ENCODE results near the gene KIF2A.

The KIF2A gene

GRCh38 chr5:62413711-62414110, 107.7 kb downstream of the KIF2A start (continued):
- no peak for TF ChIP-seq ZNF404 (tag by site-specific recombination; IDR thresholded peaks at IDR 0.05)
- TF ChIP-seq ZNF521 (tag by site-specific recombination; IDR thresholded peaks at IDR 0.05): no peak
- no peak for TF ChIP-seq ZNF426 (tag by site-specific recombination; IDR thresholded peaks at IDR 0.05)
- no peak for TF ChIP-seq SALL2 (tag by site-specific recombination; IDR thresholded peaks at IDR 0.05; ENCODE audit: borderline replicate concordance)
- TF ChIP-seq ZNF157 (tag by site-specific recombination; IDR thresholded peaks at IDR 0.05): no peak
- no peak for TF ChIP-seq ZNF837 (tag by site-specific recombination; IDR thresholded peaks at IDR 0.05)

GRCh38 chr5:62418462-62419076, 112.6 kb downstream of the KIF2A start:
- H3K36me3 ChIP-seq (ENCODE audit: control insufficient read depth in 2 of 2, insufficient read depth in 1 of 2, low read length in 2 of 2): peaks cover 0 to 6% of the 10 kb centered on the region in 2 experiments; a peak in 1 of 3 replicates
- H3K4me1 ChIP-seq (ENCODE audit: control insufficient read depth, insufficient read depth, low read length): peaks cover 3% of the 10 kb centered on the region; the same call in 1 of the 2 replicates
- CTCF ChIA-PET: interaction anchor here (1.9 kb wide), 1 partner anchor 25 kb away, joined by 4 read pairs; no protein-coding TSS in a partner anchor
- TF ChIP-seq MYNN (tag by site-specific recombination; IDR thresholded peaks at IDR 0.05; ENCODE audit: borderline replicate concordance): no peak
- no peak for TF ChIP-seq WT1 (tag by site-specific recombination; IDR thresholded peaks at IDR 0.05)
- no peak for TF ChIP-seq ZFP69B (tag by site-specific recombination; IDR thresholded peaks at IDR 0.05)
- no peak for TF ChIP-seq ZNF704 (tag by site-specific recombination; IDR thresholded peaks at IDR 0.05)
- TF ChIP-seq ZSCAN4 (tag by site-specific recombination; IDR thresholded peaks at IDR 0.05): no peak
- TF ChIP-seq ZNF404 (tag by site-specific recombination; IDR thresholded peaks at IDR 0.05): no peak
- TF ChIP-seq ZNF114 (tag by site-specific recombination; IDR thresholded peaks at IDR 0.05): no peak
- no peak for TF ChIP-seq PRDM1 (tag by site-specific recombination; IDR thresholded peaks at IDR 0.05)
- no peak for TF ChIP-seq ZNF830 (tag by site-specific recombination; IDR thresholded peaks at IDR 0.05; ENCODE audit: low read depth)
- TF ChIP-seq ZNF354C (tag by site-specific recombination; IDR thresholded peaks at IDR 0.05; ENCODE audit: borderline replicate concordance, low read depth): no peak
- no peak for TF ChIP-seq ZNF530 (tag by site-specific recombination; IDR thresholded peaks at IDR 0.05; ENCODE audit: low read depth)
- no peaks in the 10 kb centered on the region for H3K9me3 ChIP-seq (ENCODE audit: control insufficient read depth, insufficient read depth, low read depth, low read length)
- POLR2A ChIA-PET: interaction anchor here (0.6 to 1.8 kb wide), 2 partner anchors 12 to 15 kb away, joined by 3 to 8 read pairs; partner anchors contain the start of gene DIMT1
- no peak overlapping the region for H3K4me3 ChIP-seq (ENCODE audit: low read depth, low read length)
- H3K27ac ChIP-seq (ENCODE audit: extremely low read depth, low read depth, low read length): no peak overlapping the region

GRCh38 chr5:62419609-62420008, 113.6 kb downstream of the KIF2A start:
- TF ChIP-seq ZNF140 (tag by site-specific recombination; IDR thresholded peaks at IDR 0.05) (no peak), ZSCAN4 (tag by site-specific recombination; IDR thresholded peaks at IDR 0.05) (no peak), ZNF280C (tag by site-specific recombination; IDR thresholded peaks at IDR 0.05) (no peak), ZNF768 (tag by site-specific recombination; IDR thresholded peaks at IDR 0.05) (no peak), ZNF549 (tag by site-specific recombination; IDR thresholded peaks at IDR 0.05) (no peak), ZNF23 (tag by site-specific recombination; IDR thresholded peaks at IDR 0.05; ENCODE audit: borderline replicate concordance) (no peak), ZNF366 (tag by site-specific recombination; conservative IDR thresholded peaks at IDR 0.05) (no peak)
- Histone ChIP-seq H3K4me1 (ENCODE audit: control insufficient read depth, insufficient read depth, low read length) (peaks cover 2% of the 10 kb centered on the region; the same call in 1 of the 2 replicates), H3K9me3 (ENCODE audit: control insufficient read depth, insufficient read depth, low read depth, low read length) (no peaks in the 10 kb centered on the region), H3K4me3 (ENCODE audit: low read depth, low read length) (no peak overlapping the region), H3K27ac (ENCODE audit: extremely low read depth, low read depth, low read length) (no peak overlapping the region), H3K36me3 (ENCODE audit: control insufficient read depth in 2 of 2, insufficient read depth in 1 of 2, low read length in 2 of 2) (peaks cover 0 to 6% of the 10 kb centered on the region in 2 experiments; a peak in 1 of 3 replicates)
- ChIA-PET CTCF (interaction anchor here (0.6 to 1.9 kb wide), 2 partner anchors 24 to 359 kb away, joined by 3 to 4 read pairs; no protein-coding TSS in a partner anchor), POLR2A (interaction anchor here (1.8 kb wide), 1 partner anchor 16 kb away, joined by 8 read pairs; the partner anchor contains the start of gene DIMT1)
